Measurements from ENCODE around the gene SLC22A1.

DNA sequence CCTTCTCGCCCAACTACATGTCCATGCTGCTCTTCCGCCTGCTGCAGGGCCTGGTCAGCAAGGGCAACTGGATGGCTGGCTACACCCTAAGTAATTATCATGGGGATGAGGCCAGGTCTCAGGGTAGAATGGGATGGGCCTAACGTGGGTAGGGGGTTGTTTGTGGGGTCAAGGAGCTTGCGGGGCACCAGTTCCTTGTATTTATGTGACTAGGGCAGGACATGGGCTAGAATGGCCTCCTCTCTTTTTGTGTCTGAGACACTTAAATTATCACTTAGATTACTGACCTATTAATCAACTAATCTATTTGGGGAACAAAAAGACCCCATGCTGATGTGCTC lies 10.7 kb downstream of the SLC22A1 start:
- TF ChIP-seq CTCF (IDR thresholded peaks at IDR 0.05; ENCODE audit: poor library complexity) (no peak), EZH2 (IDR thresholded peaks at IDR 0.05; ENCODE audit: borderline replicate concordance) (no peak), EZH2phosphoT487 (IDR thresholded peaks at IDR 0.05; ENCODE audit: low read depth, severe bottlenecking, unreplicated experiment) (no peak)
